GM20000 (cell line): ENCODE data around the gene JHY.

Source experiments
- DNase-seq: peaks from one replicate; pipeline ENCODE4 v3.0.0; 2012; ENCODE audit warnings: low spot score
- CTCF ChIP-seq: IDR thresholded peaks from 2 replicates; pipeline ENCODE4 v1.5.1; 2012; ENCODE audit warnings: mild to moderate bottlenecking, control low read depth; ENCODE audit errors: extremely low read depth, missing control alignments

JHY gene

GRCh38 chr11:122895563-122895962 lies 13.0 kb downstream of the JHY start:
- TF ChIP-seq CTCF = no peak
- no peak for DNase-seq

DNA sequence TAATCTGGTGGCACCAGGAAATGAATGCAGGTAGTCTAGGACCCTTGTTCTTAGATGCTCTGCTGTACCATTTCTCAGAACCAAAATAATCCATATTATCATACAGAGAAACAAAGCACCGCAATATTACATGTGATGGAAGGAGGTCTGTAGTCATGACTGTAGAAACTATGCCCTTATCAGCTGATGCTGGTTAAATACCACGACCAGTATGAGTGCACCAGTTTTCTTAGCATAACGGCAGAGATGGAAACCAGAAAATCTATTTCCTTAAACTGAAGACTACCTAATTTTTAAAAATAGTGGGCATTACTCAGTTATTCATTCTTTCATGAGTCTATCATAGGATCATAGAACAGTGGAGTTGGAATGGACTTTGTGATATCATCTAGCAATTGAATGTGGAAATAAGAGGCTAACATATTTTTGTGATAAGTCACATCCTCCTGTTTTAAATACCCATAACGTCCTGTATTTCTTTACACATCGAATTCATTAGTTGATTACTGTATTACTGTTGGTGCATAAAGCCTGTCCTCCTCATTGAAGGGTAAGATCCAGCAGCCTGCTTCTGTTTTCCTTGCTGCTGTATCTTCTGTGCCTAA lies 15.1 kb downstream of the JHY start:
- no peak for TF ChIP-seq CTCF
- no peak for DNase-seq

- no peak for TF ChIP-seq CTCF
- DNase-seq = no peak
These were observed 16.2 kb downstream of the JHY start for GRCh38 chr11:122898799-122899198.

DNA sequence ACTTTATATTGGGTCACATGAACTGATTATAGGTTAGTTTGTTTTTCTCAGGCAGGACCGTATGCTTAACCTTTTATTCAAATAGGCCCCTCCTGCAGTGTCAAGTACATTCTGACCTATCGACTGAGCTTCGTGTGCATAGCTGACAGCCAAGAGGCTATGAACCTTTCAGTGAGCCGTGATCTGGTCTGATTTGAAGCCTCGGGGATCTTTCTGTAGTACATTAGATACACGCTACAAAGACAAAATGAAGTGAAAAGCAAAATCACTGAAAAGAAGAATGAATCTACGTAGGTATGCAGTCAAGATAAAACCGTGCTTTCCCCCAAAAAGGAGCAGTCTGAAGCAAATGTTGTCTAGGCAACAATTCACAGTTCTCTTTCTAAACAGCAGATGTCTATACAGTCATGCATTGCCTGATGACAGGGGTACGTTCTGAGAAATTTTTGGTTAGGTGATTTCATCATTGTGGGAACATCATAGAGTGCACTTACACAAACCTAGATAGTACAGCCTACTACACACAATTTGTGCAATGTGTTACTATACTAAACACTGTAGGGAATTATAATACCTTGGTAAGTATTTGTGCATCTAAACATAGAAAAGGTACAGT lies 18.1 kb downstream of the JHY start:
- TF ChIP-seq CTCF = no peak
- peak; percentile 36 for DNase-seq

GRCh38 chr11:122902951-122903350 lies 20.4 kb downstream of the JHY start:
- no peak for TF ChIP-seq CTCF
- no peak for DNase-seq

- DNase-seq = no peak
- no peak for TF ChIP-seq CTCF
These were observed 28.2 kb downstream of the JHY start for GRCh38 chr11:122910775-122911174.

DNA sequence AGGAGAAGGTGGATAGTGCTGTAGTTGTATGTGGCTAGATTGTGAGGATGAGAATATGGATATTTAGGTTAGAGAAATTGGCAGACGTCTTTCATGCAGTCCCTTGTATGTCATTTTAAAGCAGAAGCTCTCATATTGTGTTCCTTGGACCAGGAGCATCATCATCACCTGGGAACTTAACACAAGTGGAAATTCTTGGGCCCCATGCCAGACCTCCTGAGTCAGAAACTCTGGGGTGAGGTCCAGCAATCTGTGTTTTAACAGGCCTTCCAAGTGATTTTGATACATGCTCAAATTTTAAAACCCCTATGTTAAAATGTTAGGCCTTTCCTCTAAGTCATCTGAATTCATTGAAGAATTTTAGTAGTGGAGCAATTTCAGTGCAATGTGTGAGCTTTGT lies 34.8 kb downstream of the JHY start:
- no peak for DNase-seq
- no peak for TF ChIP-seq CTCF
